Renal cortical epithelial cell (primary cell): ENCODE results near the gene TNNT2. TPM values are rescaled to one million over a fixed set of nuclear protein-coding genes. Genes with fewer than 3 reads are reported as not detected.

Experiments used
- DNase-seq: peaks from one replicate; pipeline ENCODE4 v3.0.0-alpha.2; 2011; ENCODE audit warnings: low read depth
- total RNA-seq: library from RNA; depleted of rRNA; stranded (reverse); fragments of >200 nt; gene quantifications from 2 replicates; pipeline ENCODE4 v1.2.3, GENCODE V29; 2014

The TNNT2 gene
- total RNA-seq, 1 donor from 2014 or later = 0.25 TPM

DNA sequence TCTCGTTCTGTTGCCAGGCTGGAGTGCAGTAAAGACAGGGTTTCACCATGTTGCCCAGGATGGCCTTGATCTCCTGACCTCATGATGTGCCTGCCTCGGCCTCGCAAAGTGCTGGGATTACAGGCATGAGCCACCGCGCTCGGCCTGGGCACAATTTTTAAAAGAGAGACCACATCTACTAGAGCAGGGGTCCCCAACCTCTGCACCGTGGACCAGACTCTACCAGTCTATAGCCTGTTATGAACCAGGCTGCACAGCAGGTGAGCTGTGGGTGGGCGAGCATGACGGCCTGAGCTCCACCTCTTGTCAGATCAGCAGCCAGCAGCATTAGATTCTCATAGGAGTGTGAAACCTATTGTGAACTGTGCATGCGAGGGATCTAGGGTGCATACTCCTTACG lies 20.8 kb downstream of the TNNT2 start:
- no peak for DNase-seq

DNA sequence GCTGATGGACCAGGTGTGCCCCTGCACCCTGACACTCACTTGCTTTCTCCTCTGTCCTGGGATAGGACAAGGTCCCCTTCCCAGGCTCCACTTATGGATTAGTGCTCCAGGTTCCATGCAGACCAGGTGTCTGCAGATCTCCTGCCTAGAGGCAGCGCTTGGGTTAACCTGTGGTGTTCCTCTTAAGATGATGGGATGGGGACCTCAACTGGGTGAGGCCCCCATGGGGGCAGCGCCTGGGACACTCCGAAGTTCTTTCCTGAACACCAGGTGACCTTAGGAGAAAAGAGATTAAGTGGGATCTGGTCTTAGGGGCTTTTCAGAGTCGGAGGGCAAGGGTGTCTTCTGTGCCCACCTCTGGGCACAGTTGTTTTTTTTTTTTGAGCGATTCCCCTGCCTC lies 21.2 kb downstream of the TNNT2 start:
- no peak for DNase-seq

GRCh38 chr1:201355471-201355870 lies 22.0 kb downstream of the TNNT2 start:
- DNase-seq = no peak

- DNase-seq = no peak
Observed at GRCh38 chr1:201354901-201355295, 22.6 kb downstream of the TNNT2 start.

DNA sequence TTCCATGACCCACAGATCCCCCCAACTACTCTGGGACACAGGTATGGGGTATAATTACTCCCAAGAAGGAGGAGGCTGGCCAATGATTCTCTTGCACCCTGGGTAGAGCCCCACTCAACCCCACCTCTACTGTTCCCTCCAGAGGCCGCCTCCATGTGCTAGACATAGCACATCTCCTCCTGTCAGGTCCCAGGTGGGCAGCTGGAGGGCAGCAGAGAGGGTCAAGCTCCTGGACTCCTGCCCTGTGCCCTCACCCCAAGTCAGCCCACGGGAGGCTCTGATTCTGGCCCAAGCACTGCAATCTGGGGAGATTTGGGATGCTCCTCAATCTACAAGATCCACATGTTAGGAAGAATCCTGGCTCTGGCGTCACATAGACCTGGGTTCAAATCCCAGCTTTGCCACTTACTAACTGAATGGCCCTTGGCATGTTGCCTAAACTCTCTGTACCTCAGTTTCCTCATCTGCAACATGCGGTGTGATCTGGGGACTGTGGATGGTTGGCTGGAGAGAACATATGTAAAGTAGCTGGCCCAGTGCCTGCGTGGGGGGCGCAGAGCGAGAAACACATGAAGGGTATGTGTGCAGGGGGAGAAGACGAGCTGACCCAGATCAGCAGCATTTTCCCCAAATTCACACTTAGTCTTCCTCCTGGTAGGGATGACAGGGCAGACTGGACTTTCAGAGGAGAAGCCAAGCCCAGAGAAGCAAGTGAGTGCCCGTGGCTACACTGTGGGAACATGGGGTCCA lies 23.2 kb downstream of the TNNT2 start:
- DNase-seq = no peak

GRCh38 chr1:201353186-201353940 lies 24.1 kb downstream of the TNNT2 start:
- DNase-seq = no peak

GRCh38 chr1:201351617-201352016 lies 25.9 kb downstream of the TNNT2 start:
- no peak for DNase-seq

GRCh38 chr1:201350884-201351283 lies 26.6 kb downstream of the TNNT2 start:
- DNase-seq = no peak

- no peak for DNase-seq
Observed at GRCh38 chr1:201350361-201350725, 27.1 kb downstream of the TNNT2 start.

GRCh38 chr1:201349092-201349491 lies 28.4 kb downstream of the TNNT2 start:
- DNase-seq = no peak

GRCh38 chr1:201348211-201348566 lies 29.3 kb downstream of the TNNT2 start:
- DNase-seq = peak; percentile 47

DNA sequence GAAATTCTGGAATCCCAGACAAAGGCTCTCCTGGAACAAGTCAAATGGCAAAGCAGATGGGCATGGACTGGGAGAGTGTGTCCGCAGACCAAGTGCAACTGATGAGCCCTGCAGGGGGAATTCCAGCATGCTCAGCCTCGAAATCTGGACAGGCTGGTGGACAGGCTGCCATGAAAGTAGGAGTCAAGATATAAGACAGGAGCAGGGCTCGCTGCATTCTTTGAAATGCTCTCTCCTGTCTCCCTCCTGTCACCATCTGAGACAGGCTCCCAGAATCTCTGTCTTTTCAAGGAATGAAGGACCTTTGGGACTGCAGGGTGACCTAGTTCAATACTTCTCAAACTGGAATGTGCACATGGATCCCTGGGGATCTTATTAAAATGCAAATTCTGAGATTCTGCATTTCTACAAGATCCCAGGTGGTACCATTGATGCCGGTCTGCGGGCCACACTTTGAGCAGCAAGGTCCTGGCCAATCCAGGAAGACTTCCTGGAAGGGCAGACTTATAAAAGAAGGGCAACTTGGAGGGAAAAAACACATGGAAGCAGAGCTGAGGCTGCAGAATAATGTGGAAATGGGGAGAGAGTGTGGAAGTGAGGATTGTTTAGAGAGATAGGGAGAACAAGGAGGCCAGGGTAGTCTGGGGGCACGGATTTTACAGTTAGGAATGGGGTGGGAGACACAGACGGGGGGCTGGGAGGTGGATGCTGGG lies 29.8 kb downstream of the TNNT2 start:
- DNase-seq = no peak

DNA sequence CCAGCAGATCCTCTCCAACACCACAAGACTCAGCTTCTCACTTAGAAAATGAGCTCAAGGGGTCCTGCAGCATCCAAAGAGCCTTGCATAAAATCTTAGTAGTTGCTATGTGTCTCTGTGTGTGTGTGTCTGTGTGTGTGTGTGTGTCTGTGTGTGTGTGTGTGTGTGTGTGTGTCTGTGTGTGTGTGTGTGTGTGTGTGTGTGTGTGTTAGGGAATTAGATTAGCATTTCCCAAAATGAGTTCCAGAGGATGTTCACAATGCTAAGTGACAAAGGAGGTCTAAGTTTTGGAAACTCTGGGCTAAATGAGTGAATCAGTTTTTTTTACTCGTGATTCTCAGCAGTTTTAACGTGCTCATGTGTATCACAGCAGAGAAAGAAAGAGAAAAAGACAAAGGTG lies 30.5 kb downstream of the TNNT2 start:
- DNase-seq = no peak

DNA sequence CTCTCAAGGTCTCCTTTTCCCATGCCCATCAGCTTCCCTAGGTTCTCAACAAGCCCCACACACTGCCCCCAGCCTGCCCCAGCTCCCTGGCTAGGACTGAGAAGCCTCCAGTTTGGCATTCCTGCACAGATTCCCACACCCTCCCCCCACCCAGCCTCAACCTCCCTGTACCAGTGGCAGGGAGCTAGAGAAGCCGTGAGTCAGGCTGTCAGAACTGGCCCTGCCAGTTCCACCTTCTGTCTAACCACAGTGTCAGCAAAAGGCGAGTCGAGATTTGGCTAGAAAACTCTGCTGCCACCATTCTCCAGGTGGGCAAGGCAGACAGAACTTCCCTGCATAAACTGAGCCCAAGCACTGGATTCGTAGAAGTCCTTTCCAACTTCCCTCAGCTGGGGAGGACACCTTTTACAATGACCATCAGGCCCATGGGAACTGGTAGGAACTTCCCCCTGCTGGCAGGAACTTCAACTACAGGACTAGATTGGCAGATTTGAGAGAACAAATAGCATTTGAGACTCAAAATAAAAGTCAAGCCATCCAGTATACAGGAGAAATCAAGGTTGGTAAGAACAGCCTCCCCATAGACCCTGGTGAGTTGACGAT lies 31.0 kb downstream of the TNNT2 start:
- DNase-seq = peak; percentile 60

DNA sequence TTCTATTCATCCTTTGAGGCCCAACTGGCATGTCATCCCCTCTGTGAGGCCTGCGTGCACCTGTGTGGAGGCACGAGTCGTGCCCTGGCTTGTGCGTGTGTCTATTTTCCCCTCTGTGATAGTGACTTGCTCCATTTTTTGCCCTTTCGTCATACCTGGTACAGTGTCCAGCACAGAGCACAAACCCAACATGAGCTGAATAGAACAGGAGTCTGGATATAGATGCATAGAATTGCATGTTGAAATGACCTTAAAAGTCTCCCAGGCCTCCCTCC lies 32.5 kb downstream of the TNNT2 start:
- no peak for DNase-seq

DNA sequence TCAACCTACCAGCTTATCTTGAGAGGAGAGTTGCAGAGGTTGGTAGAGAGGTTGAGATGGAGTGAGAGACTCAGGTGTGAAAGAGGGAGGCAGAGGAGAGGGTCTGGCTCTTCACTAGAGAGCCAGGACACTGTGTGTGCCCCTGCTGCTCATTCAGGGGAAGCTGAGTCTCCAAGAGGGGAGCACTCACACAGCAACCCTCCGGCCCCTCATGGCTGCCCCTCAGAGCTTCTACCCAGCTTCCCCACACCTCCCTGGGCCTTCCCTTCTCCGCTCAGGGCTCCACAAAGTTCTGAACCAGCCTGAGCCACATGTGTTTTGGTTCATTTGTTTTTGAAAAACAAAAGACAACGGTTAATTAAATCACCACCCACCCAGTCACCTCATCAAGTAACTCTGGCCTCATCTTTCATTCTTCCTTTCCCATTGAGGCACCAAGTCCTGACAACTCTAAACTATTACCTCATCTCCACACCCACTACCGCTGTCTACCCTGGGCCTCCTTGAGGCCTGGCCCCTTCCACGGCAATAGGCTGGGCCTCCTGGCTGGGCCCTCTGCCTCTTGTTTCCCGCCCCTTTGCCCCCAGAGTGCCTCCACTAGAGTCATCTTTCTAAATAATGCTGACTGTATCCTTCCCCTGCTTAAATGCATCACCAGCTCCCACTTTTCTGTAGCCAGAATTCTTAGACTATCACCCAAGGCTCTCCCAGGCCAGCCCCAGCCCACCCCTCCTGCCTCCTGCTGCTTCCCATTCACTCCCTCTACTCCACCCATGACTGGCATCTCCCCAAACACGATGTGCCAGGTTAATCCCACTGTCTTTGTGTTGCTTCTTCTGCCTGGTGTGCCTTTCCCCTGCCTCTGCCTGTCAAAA lies 33.0 kb downstream of the TNNT2 start:
- DNase-seq = no peak

DNA sequence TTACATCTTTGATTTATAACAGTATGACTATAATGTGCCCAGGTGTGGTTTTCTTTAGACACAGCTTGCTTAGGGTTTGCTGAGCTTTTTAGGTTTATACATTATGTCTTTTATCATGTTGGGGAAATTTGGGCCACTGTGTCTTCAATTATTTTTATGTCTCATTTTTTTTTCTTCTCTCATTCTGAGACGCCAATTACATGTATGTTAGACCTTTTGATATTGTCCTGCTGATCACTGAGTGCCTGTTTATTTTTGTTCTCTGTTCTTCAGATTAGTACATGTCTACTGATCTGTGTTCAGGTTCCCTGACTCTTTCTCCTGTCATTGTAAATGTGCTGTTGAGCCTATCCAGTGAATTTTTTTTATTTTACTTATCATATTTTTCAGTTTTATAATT lies 36.1 kb downstream of the TNNT2 start:
- no peak for DNase-seq

- DNase-seq = no peak
Observed at GRCh38 chr1:201336711-201337450, 40.6 kb downstream of the TNNT2 start.

DNA sequence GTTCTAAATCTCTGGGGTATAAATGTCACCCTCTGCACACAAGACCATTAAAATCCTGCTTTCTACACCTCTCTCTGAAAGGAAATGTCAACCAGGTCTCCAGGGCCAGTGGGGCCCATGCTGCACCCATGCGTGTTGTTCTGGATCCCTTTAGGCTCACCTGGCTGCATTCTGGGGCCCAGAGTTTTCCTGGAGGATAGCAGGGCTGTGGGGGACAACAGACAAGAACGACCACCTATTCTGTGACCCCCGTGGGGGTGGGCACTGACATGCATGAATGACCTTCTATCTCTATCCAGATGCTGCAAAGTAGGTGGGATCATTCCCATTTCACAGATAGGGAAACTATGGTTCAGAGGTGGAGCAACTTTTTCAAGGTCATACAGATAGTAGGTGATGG lies 41.6 kb downstream of the TNNT2 start:
- DNase-seq = no peak

- no peak for DNase-seq
Observed at GRCh38 chr1:201335174-201335870, 42.2 kb downstream of the TNNT2 start.
